ENCODE results near the gene PPM1K.

DNA sequence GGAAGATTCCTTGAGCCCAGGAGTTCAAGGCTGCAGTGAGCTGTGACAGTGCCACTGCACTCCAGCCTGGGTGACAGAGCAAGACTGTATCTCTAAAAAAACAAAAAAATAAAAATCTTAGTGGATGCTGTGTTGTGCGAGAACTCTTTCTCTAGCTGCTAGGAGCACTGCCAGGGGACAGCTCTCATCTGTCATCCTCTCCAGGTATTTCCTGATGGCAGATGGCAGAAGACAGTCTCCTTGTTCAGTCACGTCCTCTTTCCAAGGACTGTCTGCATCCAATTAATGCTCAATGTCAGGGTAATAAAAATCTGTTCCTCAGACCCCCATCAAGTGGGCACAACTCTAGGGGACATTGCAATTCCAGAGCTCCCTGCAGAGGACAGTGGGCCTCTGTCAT lies 29.2 kb downstream of the PPM1K start:
- TF ChIP-seq, protein P1, sequence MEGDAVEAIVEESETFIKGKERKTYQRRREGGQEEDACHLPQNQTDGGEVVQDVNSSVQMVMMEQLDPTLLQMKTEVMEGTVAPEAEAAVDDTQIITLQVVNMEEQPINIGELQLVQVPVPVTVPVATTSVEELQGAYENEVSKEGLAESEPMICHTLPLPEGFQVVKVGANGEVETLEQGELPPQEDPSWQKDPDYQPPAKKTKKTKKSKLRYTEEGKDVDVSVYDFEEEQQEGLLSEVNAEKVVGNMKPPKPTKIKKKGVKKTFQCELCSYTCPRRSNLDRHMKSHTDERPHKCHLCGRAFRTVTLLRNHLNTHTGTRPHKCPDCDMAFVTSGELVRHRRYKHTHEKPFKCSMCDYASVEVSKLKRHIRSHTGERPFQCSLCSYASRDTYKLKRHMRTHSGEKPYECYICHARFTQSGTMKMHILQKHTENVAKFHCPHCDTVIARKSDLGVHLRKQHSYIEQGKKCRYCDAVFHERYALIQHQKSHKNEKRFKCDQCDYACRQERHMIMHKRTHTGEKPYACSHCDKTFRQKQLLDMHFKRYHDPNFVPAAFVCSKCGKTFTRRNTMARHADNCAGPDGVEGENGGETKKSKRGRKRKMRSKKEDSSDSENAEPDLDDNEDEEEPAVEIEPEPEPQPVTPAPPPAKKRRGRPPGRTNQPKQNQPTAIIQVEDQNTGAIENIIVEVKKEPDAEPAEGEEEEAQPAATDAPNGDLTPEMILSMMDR (IDR thresholded peaks at IDR 0.05): no peak
- TF ChIP-seq POLR2A (IDR thresholded peaks at IDR 0.05): no peak
